WTC11 (cell line): ENCODE measurements around the gene LIN9. TPM values are rescaled to one million over a fixed set of nuclear protein-coding genes. Genes with fewer than 3 reads are reported as not detected.
"Not testable (repeated sequence)": the region's sequence is repeated elsewhere in the genome, so short reads cannot be mapped to it uniquely, and the experiment has no call there.

Experiments used
- ATAC-seq: fragments of 200-7000 bp; cut with Tn5 transposase; 2 replicates; pipeline ENCODE4 v1.10.0; 2021; ENCODE audit warnings: mild to moderate bottlenecking, moderate library complexity
- CTCF ChIA-PET: fragments of 300-600 bp; sonication (Branson Sonifier 250); formaldehyde crosslinking; loops from one replicate; lab custom pipeline; 2021; ENCODE audit warnings: antibody characterized with exemption; lab: Charles Lee
- POLR2A ChIA-PET: fragments of 350-600 bp; sonication (Branson Sonifier 250); formaldehyde crosslinking; loops from one replicate; lab custom pipeline; 2021; ENCODE audit warnings: antibody characterized with exemption; lab: Charles Lee
- DNase-seq: peaks from one replicate; pipeline ENCODE4 v3.0.0; 2021; ENCODE audit warnings: low spot score
- H3K27ac Mint-ChIP-seq: 2 replicates; pipeline ENCODE4 v1.8.0; 2021; ENCODE audit warnings: mixed read lengths
- H3K27me3 Mint-ChIP-seq: 2 replicates; pipeline ENCODE4 v1.8.0; 2021; ENCODE audit warnings: low read depth, mild to moderate bottlenecking, moderate library complexity, mixed read lengths
- H3K36me3 Mint-ChIP-seq: 2 replicates; pipeline ENCODE4 v1.8.0; 2021; ENCODE audit warnings: mixed read lengths
- H3K4me1 Mint-ChIP-seq: 2 replicates; pipeline ENCODE4 v1.8.0; 2022; ENCODE audit warnings: mixed read lengths
- H3K4me3 Mint-ChIP-seq: 2 replicates; pipeline ENCODE4 v1.8.0; 2021; ENCODE audit warnings: mild to moderate bottlenecking, moderate library complexity, mixed read lengths
- H3K9me3 Mint-ChIP-seq: 2 replicates; pipeline ENCODE4 v1.8.0; 2021; ENCODE audit warnings: mixed read lengths
- AR ChIP-seq: fragments of 250-450 bp; sonication (Bioruptor Pico); IDR thresholded peaks from 2 replicates; pipeline ENCODE4 v1.9.0; 2021; ENCODE audit warnings: mild to moderate bottlenecking
- ATF3 ChIP-seq: sonication (generic); formaldehyde crosslinking; conservative IDR thresholded peaks from 2 replicates; pipeline ENCODE4 v1.8.1; 2022; ENCODE audit warnings: mild to moderate bottlenecking, missing genetic modification reagents
- CREB1 ChIP-seq: sonication (generic); formaldehyde crosslinking; IDR thresholded peaks from 2 replicates; pipeline ENCODE4 v1.8.0; 2023; ENCODE audit warnings: mild to moderate bottlenecking, missing genetic modification reagents
- CTCF ChIP-seq: fragments of 200-600 bp; IDR thresholded peaks from 2 replicates; pipeline ENCODE4 v1.8.0; 2022; ENCODE audit warnings: antibody characterized with exemption
- EMX1 ChIP-seq: fragments of 250-450 bp; sonication (Bioruptor Pico); IDR thresholded peaks from 2 replicates; pipeline ENCODE4 v1.8.0; 2021; ENCODE audit warnings: mild to moderate bottlenecking
- FOXP1 ChIP-seq: sonication (generic); formaldehyde crosslinking; IDR thresholded peaks from 2 replicates; pipeline ENCODE4 v1.8.0; 2022; ENCODE audit warnings: missing genetic modification reagents, mild to moderate bottlenecking, moderate library complexity, borderline replicate concordance
- MXD4 ChIP-seq: fragments of 250-450 bp; sonication (Bioruptor Pico); IDR thresholded peaks from 2 replicates; pipeline ENCODE4 v1.8.0; 2021; ENCODE audit warnings: mild to moderate bottlenecking, moderate library complexity, borderline replicate concordance
- NR3C1 ChIP-seq: sonication (generic); formaldehyde crosslinking; conservative IDR thresholded peaks from 2 replicates; pipeline ENCODE4 v1.8.1; 2023; ENCODE audit warnings: low read depth, mild to moderate bottlenecking, missing genetic modification reagents
- SMAD3 ChIP-seq: sonication (generic); formaldehyde crosslinking; IDR thresholded peaks from 2 replicates; pipeline ENCODE4 v1.8.0; 2022; ENCODE audit warnings: missing genetic modification reagents, mild to moderate bottlenecking, borderline replicate concordance
- TP53 ChIP-seq: sonication (generic); formaldehyde crosslinking; IDR thresholded peaks from 2 replicates; pipeline ENCODE4 v1.8.1; 2023; ENCODE audit warnings: mild to moderate bottlenecking, missing genetic modification reagents
- USF1 ChIP-seq: sonication (generic); formaldehyde crosslinking; IDR thresholded peaks from 2 replicates; pipeline ENCODE4 v1.8.0; 2022; ENCODE audit warnings: mild to moderate bottlenecking, missing genetic modification reagents
- ZMAT4 ChIP-seq: fragments of 250-450 bp; sonication (Bioruptor Pico); IDR thresholded peaks from 2 replicates; pipeline ENCODE4 v1.9.0; 2021; ENCODE audit warnings: mild to moderate bottlenecking
- ZNF121 ChIP-seq: sonication (generic); formaldehyde crosslinking; IDR thresholded peaks from 2 replicates; pipeline ENCODE4 v1.8.0; 2023; ENCODE audit warnings: missing genetic modification reagents
- ZNF416 ChIP-seq: fragments of 250-450 bp; sonication (Bioruptor Pico); IDR thresholded peaks from 2 replicates; pipeline ENCODE4 v1.9.0; 2021; ENCODE audit warnings: mild to moderate bottlenecking, inconsistent platforms
- ZSCAN18 ChIP-seq: fragments of 250-450 bp; sonication (Bioruptor Pico); IDR thresholded peaks from 2 replicates; pipeline ENCODE4 v2.1.2; 2022; ENCODE audit warnings: mild to moderate bottlenecking, moderate library complexity
- total RNA-seq: library from RNA; stranded (reverse); gene quantifications from 3 replicates; pipeline ENCODE4 v1.2.3, GENCODE V29; 2021

Gene LIN9
- total RNA-seq, 1 experiment from 2014 or later = 15.7 TPM

GRCh38 chr1:226274138-226274537, 34.8 kb downstream of the LIN9 start:
- Mint-ChIP-seq H3K9me3 (no peaks in the 10 kb centered on the region), H3K4me3 (no peak overlapping the region), H3K4me1 (no peaks in the 10 kb centered on the region), H3K27ac (no peak overlapping the region), H3K36me3 (peaks cover 11% of the 10 kb centered on the region), H3K27me3 (no peaks in the 10 kb centered on the region)
- DNase-seq (no peak), ATAC-seq (no peak)
- ChIA-PET CTCF (no interaction called here), POLR2A (no interaction called here)
- TF ChIP-seq ZNF416 (CRISPR knock-in tag) (no peak), ZMAT4 (no peak), ZSCAN18 (CRISPR knock-in tag) (no peak), CTCF (no peak), AR (CRISPR knock-in tag) (no peak)

- H3K27me3 Mint-ChIP-seq, H3K9me3 Mint-ChIP-seq, DNase-seq, CTCF ChIA-PET, H3K4me1 Mint-ChIP-seq, H3K4me3 Mint-ChIP-seq, ATAC-seq: not testable (repeated sequence)
- peaks cover 11% of the 10 kb centered on the region for H3K36me3 Mint-ChIP-seq
- POLR2A ChIA-PET = interaction anchor here (0.6 to 0.7 kb wide), 2 partner anchors 38 to 698 kb away, joined by 3 read pairs; no protein-coding TSS in a partner anchor
- peak overlapping the region; percentile 67 for H3K27ac Mint-ChIP-seq
Observed at GRCh38 chr1:226272233-226272902, 36.6 kb downstream of the LIN9 start.

- CTCF ChIA-PET = no interaction called here
- Mint-ChIP-seq H3K27me3 (no peaks in the 10 kb centered on the region), H3K27ac (peak overlapping the region; percentile 16; the same call in 1 of the 2 replicates), H3K9me3 (no peaks in the 10 kb centered on the region), H3K4me3 (no peak overlapping the region), H3K4me1 (no peaks in the 10 kb centered on the region), H3K36me3 (peaks cover 9% of the 10 kb centered on the region)
- ATAC-seq = no peak
- no peak for DNase-seq
- POLR2A ChIA-PET = no interaction called here
- TF ChIP-seq EMX1 (no peak), MXD4 (no peak)
Observed at GRCh38 chr1:226268421-226269124, 40.4 kb downstream of the LIN9 start.

- ChIA-PET POLR2A (no interaction called here), CTCF (no interaction called here)
- DNase-seq (no peak), ATAC-seq (no peak)
- Mint-ChIP-seq H3K9me3 (peaks cover 38% of the 10 kb centered on the region), H3K27me3 (no peaks in the 10 kb centered on the region), H3K27ac (no peak overlapping the region), H3K4me3 (no peak overlapping the region), H3K36me3 (peaks cover 59% of the 10 kb centered on the region), H3K4me1 (no peaks in the 10 kb centered on the region)
- TF ChIP-seq TP53 (CRISPR knock-in tag) = no peak
- no peak for TF ChIP-seq NR3C1 (CRISPR knock-in tag)
- TF ChIP-seq USF1 (CRISPR knock-in tag) = no peak
- TF ChIP-seq CTCF = no peak
- no peak for TF ChIP-seq SMAD3 (CRISPR knock-in tag)
- no peak for TF ChIP-seq FOXP1 (CRISPR knock-in tag)
- TF ChIP-seq ZNF121 (CRISPR knock-in tag) = no peak
- no peak for TF ChIP-seq ATF3 (CRISPR knock-in tag)
- no peak for TF ChIP-seq CREB1 (CRISPR knock-in tag)
Observed at GRCh38 chr1:226261818-226262217, 47.1 kb downstream of the LIN9 start.
